Left hindlimb (tissue), 1 donor: Measurements from ENCODE around the gene FOXF1.

ENCODE experiments used
- DNase-seq: peaks from one replicate; pipeline ENCODE4 v3.0.0-alpha.2; 2018

Gene FOXF1

DNA sequence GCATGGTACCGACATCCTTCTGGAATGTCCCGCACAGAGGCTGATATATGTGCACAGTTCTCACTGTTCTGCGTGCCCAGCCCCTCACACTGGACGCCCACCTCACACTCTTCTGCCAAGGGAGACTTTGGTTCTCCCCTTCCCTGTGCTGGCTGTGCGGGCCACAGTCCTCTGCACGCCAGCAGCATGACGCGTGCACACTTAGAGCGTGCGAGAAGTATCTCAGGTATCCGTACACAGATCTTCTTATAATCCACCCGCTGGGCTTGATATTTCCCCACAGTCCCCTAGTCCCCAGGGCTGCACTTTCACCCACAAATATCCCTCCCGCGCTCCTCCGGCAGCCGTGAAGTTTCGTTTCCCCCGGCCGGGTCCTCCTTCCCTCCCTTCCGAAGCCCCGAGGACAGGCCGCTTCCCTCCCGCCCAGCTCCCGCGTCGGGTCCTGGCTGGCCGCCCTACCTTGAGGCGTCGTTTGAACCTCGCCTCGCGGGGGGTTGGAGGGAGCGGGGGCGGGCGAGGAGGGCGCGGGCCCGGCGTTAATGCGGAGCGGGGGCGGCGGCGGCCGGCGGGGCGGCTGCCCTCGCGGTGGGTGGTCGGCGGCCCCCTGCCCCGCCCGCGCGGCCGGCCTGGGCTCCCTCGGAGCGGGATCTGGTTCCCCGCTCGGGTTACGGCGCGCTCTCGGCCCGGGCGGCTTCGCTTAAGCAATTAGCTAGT, 5.0 kb upstream of the FOXF1 start:
- no peak for DNase-seq

DNA sequence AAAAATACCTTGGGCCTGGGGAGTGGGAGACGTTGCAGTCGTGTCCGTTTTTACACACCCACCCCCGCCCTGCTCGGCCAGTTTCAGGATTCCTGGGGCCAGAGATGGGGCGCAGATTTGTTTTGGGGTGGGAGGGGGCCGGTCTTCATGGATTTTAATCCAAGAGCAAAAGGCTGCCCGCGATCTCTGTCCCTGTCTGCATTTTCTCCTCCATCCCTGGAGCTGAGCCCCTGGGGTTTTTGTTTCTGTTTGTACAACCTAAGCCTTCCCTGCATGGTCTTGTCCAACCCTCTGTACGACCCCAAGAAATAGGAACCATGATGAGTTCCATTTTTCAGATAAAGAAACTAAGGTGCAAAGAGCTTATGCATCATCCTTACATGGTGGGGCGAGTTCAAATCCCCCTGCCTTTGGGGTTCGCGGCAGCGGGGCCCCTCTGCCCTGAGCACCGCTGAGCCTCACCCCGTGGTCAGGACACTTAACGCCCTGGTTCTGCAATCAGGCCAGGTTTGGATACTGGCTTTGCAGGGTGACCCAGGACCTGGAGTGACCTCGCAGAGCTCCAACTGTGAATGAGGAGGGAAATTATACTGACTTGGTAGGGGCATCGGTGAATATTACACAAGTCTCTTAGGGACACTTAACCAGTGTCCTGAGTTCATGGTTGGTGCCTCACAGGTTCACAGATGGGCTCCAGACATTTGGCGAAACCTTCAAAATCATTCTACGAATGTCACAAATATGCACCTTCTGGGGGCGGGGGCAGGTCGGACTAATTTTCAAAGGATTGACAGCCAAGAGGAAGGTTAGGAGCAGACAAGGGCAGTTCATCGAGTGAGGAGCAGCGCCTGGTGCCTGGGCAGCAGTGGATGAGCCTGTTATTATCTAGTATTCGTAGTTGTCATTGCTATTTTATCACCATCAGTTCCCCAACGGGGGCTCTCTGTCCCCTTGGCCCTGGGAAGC, 4.1 kb upstream of the FOXF1 start:
- DNase-seq = no peak

GRCh38 chr16:86507173-86508027, 2.9 kb upstream of the FOXF1 start:
- no peak for DNase-seq

DNA sequence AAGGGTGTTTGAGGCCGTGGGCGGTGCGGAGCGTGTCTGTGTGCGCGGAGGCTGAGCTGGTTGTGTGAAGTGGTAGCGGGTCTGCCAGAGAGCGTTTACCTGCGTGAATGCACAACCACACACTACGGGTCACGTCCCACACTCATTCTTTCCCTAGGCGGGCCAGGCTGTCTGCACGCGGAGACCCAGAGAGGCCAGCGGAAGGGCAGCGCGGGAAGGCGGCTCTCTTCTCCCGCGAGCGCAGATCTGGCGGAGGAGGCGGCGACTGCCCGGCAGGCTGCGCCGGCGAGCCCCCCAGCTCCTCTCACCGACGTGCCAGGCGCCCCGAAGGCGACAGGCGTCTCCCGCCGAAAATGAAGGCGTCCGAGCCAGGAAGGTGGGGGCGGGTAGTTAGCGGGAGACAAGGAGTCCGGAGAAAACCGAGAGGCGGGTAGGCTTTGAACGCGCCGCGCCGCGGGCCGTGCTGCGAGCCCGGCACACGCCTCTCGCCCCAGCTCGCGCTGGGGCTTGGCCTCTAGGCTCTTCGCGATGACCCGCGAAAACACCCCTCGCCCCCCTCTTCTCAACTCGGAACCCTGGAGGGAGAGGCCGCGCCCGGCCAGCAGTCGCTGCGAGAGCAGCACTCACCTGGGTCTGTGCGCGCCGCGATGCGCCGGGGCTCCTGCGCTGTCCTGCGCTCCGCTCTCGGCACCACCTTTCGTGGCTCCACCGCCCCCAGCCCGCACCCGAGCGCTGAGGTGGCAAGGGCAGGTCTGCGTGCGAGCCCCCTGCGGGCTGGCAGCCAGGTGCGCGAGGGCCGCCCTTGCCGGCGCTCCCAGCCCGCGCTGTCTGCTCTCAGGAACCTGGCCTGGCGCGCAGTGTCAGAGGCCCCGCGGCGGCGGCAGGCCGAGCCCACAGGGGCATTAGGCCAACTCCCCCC, 2.0 kb upstream of the FOXF1 start:
- no peak for DNase-seq

GRCh38 chr16:86508947-86509758, 1.2 kb upstream of the FOXF1 start:
- DNase-seq = no peak

DNA sequence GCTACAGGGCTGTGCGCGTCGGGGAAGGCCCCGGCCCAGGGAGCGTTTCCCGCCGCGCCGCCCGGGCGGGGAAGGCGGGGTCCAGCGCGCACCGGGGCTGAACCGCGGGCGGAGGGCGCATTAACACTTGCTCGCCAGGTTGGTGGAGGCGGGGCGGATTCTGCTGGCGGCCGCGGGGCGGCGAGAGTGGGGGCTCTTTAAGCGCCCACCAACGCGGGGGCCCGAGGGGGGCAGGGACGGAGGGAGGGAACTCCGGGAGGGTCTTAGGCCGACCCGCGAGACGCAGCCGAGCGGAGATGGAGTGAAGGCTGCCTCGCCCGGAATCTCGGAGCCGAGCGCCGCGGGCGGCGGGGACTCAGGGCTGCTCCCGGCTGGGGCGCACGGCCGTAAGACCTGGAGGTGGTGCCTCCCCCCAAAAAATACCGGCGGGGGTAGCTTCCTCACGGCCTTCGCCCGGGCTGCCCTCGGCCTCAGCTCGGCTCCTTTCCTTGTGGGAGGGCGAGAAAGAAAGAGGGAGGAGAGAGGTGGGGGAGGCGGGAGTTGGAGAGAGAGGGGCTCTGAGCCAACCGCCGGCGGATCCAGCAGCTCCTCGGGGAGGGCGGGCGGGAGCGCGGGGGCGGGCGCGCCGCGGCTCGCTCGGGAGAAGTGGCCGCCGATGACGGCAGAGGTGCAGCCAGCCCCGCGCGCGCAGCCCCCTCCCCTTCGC, 415 bp upstream of the FOXF1 start:
- peak; percentile 66 for DNase-seq

- no peak for DNase-seq
Observed at GRCh38 chr16:86511317-86512161, 1.2 kb downstream of the FOXF1 start.

- DNase-seq = no peak
Observed at GRCh38 chr16:86512301-86512859, 2.1 kb downstream of the FOXF1 start.

DNA sequence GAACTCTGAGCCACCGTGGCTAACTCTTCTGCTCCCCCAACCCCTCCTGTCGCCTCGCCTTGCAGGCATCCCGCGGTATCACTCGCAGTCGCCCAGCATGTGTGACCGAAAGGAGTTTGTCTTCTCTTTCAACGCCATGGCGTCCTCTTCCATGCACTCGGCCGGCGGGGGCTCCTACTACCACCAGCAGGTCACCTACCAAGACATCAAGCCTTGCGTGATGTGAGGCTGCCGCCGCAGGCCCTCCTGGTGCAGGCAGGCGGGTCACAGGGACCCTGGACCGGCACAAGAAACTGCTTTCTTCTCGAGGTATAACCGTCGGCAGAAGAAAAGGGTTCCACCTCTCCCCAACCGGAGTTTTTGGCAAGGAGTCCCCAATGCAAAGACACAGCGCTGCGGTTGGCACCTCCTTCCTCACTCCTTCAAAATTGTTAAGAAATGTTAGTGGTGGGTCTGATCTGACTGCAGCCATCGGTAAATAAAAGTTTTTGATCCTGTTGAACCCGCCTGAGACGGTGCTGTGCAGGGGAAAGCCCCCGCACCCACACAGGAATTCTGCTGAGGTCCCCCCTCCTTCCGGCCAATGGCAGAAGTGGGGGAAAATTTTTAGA, 2.6 kb downstream of the FOXF1 start:
- DNase-seq = no peak

DNA sequence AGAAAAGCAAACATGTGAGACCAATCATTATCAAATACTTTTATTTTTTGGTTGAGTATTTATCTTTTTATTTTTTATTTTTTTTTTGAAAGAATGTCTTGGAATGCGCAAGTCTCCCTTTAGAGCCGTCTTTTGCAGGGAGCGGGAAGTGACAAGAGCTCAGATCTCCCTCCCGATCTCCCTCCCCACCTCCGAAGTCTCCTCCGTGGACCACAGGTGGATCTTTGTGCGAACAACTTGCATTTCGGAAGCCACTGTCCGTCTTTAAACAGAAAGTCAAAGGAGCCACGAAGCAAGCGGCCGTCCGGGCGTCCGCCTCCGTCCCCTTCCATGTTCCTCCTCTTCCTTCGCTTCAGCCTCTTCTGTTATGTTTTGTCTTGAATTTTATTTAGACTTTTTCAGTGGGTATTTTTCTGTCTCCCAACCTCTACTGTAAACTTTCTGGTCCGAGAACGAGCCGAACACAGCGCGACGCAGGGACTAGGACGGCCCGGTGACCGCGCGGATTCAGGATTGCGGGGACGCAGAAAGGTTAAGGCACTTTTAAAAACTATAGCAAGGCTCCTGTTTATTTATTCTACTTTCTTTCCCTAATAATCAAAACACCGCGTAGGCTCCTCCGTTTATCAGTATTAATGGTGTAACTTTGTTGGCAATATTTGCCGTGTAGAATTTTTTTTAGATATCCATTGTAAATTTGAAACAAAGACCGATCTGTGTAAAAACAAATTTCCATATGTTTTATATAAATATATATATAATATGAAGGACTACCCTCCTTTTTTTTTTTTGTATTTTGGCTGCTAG, 3.3 kb downstream of the FOXF1 start:
- DNase-seq = no peak

GRCh38 chr16:86514481-86515376, 4.4 kb downstream of the FOXF1 start:
- no peak for DNase-seq

DNA sequence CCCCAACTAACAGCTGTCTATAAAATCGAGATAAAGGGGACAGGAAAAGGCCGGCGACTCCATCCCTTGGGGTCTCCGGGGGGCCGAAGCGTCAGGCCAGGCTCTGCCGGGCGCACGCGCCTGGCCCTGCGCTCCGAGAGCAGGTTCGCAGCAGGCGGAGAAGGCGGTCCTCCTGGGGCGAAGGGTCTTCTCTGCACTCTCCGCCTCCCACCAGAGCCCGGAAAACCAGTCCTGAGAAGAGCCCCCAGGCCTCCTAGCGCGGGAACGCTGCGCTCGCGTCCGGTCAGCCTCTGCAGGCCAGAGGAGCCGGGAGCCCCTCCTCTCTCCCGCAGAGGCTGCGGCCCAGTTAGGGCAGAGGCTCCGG, 5.1 kb downstream of the FOXF1 start:
- DNase-seq = no peak

- no peak for DNase-seq
Observed at GRCh38 chr16:86515777-86516622, 5.7 kb downstream of the FOXF1 start.

DNA sequence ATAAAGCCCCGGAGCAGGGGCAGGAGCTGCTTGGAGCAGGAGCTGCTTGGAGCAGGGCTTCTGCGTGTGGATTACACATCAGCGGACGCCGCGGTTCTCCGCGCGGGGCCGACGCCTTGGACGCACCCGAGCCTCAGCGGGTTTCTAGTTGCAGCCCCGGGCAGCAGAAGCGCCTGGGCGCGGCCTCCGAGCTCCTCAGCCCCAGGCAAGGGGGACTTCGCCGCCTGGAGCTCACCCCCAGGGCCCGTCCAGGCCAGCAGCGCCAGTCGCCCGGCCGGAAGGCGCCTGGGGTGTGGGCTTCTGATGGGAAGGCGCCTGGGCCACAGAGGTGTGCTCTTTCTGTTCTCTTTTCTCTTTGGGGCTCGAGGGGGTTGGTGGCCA, 6.3 kb downstream of the FOXF1 start:
- DNase-seq = no peak

DNA sequence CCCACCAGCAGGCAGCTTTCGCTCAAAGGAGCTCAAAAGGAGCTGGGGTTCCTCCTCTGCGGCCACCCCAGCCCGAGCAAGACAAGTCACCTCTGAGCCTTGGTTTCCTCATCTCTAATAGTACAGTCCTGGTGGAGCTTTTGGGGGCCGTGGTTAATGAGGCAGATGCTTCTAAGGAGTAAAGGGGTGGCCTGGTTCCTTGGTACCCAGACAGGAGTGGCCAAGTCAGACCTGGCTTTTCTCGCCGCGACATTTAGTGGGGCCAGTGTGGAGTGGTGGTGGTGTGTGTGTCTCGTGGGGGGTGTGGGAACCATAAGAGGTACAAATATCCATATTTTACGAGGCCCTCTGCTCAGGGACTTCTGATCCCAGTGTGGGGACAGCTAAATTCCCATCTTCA, 6.7 kb downstream of the FOXF1 start:
- no peak for DNase-seq
